Liver (tissue), 9 donors: ENCODE data around the gene ISG15. TPM values are rescaled to one million over a fixed set of nuclear protein-coding genes. Genes with fewer than 3 reads are reported as not detected.
"Not testable (repeated sequence)": the region's sequence is repeated elsewhere in the genome, so short reads cannot be mapped to it uniquely, and the experiment has no call there.

ENCODE experiments used
- DNase-seq: peaks from one replicate; pipeline ENCODE4 v3.0.0-alpha.2; 2017; ENCODE audit warnings: low spot score
- H3K27ac ChIP-seq, 2 donors: one replicate each; pipeline ENCODE4 v1.7.0; 2013; ENCODE audit warnings: inconsistent platforms in 2 of 2, low read length in 2 of 2, control low read depth in 1 of 2, low read depth in 1 of 2, mild to moderate bottlenecking in 1 of 2
- H3K27me3 ChIP-seq, 4 donors: one replicate each; pipeline versions ENCODE4 v1.6.1 to v1.7.0; 2013; ENCODE audit warnings: low read length in 3 of 4, inconsistent platforms in 1 of 4, mild to moderate bottlenecking in 1 of 4, moderate library complexity in 1 of 4; ENCODE audit not compliant: control insufficient read depth in 4 of 4, insufficient read depth in 4 of 4
- H3K36me3 ChIP-seq, 4 donors: one replicate each; pipeline versions ENCODE4 v1.6.1 to v1.7.0; 2013; ENCODE audit warnings: low read length in 3 of 4, mild to moderate bottlenecking in 3 of 4, low read depth in 1 of 4, moderate library complexity in 1 of 4; ENCODE audit not compliant: control insufficient read depth in 4 of 4, insufficient read depth in 3 of 4
- H3K4me1 ChIP-seq, 4 donors: one replicate each; pipeline versions ENCODE4 v1.6.1 to v1.7.0; 2013; ENCODE audit warnings: low read length in 3 of 4, mild to moderate bottlenecking in 3 of 4, moderate library complexity in 1 of 4; ENCODE audit not compliant: control insufficient read depth in 4 of 4, insufficient read depth in 4 of 4
- H3K4me3 ChIP-seq, 3 donors: one replicate each; pipeline versions ENCODE4 v1.6.1 to v1.7.0; 2013; ENCODE audit warnings: low read length in 3 of 3, control low read depth in 1 of 3, low read depth in 1 of 3, mild to moderate bottlenecking in 1 of 3
- H3K9ac ChIP-seq, 2 donors: one replicate each; pipeline ENCODE4 v1.7.0; 2013; ENCODE audit warnings: low read length in 2 of 2, mild to moderate bottlenecking in 2 of 2, moderate library complexity in 2 of 2, control low read depth in 1 of 2, low read depth in 1 of 2
- H3K9me3 ChIP-seq, 4 donors: one replicate each; pipeline versions ENCODE4 v1.6.1 to v1.7.0; 2013; ENCODE audit warnings: low read length in 3 of 4; ENCODE audit not compliant: control insufficient read depth in 4 of 4
- FOXA1 ChIP-seq: IDR thresholded peaks from 2 replicates; pipeline ENCODE4 v1.6.1; 2016; ENCODE audit warnings: antibody characterized with exemption
- HNF4A ChIP-seq, 2 donors: conservative IDR thresholded peaks; 2 replicates each; pipeline ENCODE4 v1.6.1; 2016; ENCODE audit warnings: antibody characterized with exemption in 2 of 2, mild to moderate bottlenecking in 2 of 2
- HNF4G ChIP-seq: IDR thresholded peaks from 2 replicates; pipeline ENCODE4 v1.6.1; 2016; ENCODE audit warnings: antibody characterized with exemption
- MAX ChIP-seq: IDR thresholded peaks from 2 replicates; pipeline ENCODE4 v1.6.1; 2016; ENCODE audit warnings: antibody characterized with exemption
- NR2F2 ChIP-seq: IDR thresholded peaks from 2 replicates; pipeline ENCODE4 v1.6.1; 2016; ENCODE audit warnings: antibody characterized with exemption
- RAD21 ChIP-seq, 2 donors: IDR thresholded peaks; 2 replicates each; pipeline ENCODE4 v1.6.1; 2016; ENCODE audit warnings: antibody characterized with exemption in 2 of 2, mild to moderate bottlenecking in 2 of 2
- REST ChIP-seq: IDR thresholded peaks from 2 replicates; pipeline ENCODE4 v1.6.1; 2016; ENCODE audit warnings: antibody characterized with exemption, mild to moderate bottlenecking
- SP1 ChIP-seq: IDR thresholded peaks from 2 replicates; pipeline ENCODE4 v1.6.1; 2018; ENCODE audit warnings: antibody characterized with exemption, mild to moderate bottlenecking
- TAF1 ChIP-seq: conservative IDR thresholded peaks from 2 replicates; pipeline ENCODE4 v1.6.1; 2016; ENCODE audit warnings: antibody characterized with exemption, mild to moderate bottlenecking
- ZBTB33 ChIP-seq: IDR thresholded peaks from 2 replicates; pipeline ENCODE4 v1.6.1; 2016; ENCODE audit warnings: antibody characterized with exemption
- WGBS: extraction: QIAGEN DNeasy Blood & Tissue Kit; methylation state at CpG from one replicate; pipeline ENCODE4 v1.1.7; 2013; 5-methylcytosine and 5-hydroxymethylcytosine counted together
- polyA plus RNA-seq, 2 donors: library from polyadenylated mRNA; stranded (reverse) in 1 of 2; unstranded in 1 of 2; fragments of 200-250 nt in 1 of 2; fragments of >200 nt in 1 of 2; fragmentation: Nextera tagmentation in 1 of 2; extraction: Ambion mirVana in 1 of 2; gene quantifications; one replicate each; pipeline versions ENCODE4 v1.2.1 to v1.2.3, GENCODE V29; 2013 to 2015
- total RNA-seq, 2 donors: library from RNA; depleted of rRNA; stranded (reverse); fragments of >200 nt; gene quantifications; one replicate each; pipeline ENCODE4 v1.2.3, GENCODE V29; 2014
- donor health status: healthy.
- donor health status: healthy.
- donor health status: healthy.
- donor health status: healthy.
- donor health status: healthy.

Gene ISG15
- total and polyA plus RNA-seq, 4 donors: 9.3 to 89.4 (median 56.5) TPM

- TF ChIP-seq ZBTB33: no peak
- no peak for TF ChIP-seq REST
These were observed 20.9 kb upstream of the ISG15 start (continued) for GRCh38 chr1:992362-992761.

GRCh38 chr1:993379-993995 lies 19.8 kb upstream of the ISG15 start:
- Histone ChIP-seq H3K4me3 (no peak overlapping the region), H3K9ac (no peak overlapping the region), H3K27ac (no peak overlapping the region), H3K9me3 (peaks cover 0 to 6% (median 4%) of the 10 kb centered on the region in 4 donors), H3K27me3 (peaks cover 0 to 2% (median 1%) of the 10 kb centered on the region in 4 donors), H3K4me1 (peaks cover 0 to 11% (median 0%) of the 10 kb centered on the region in 4 donors), H3K36me3 (peaks cover 0 to 1% (median 0%) of the 10 kb centered on the region in 4 donors)
- no peak for DNase-seq
- 82% methylated on average over 15 of the region's 15 CpGs for WGBS
- TF ChIP-seq NR2F2 (no peak), REST (no peak), FOXA1 (no peak), SP1 (no peak), HNF4A (conservative IDR thresholded peaks at IDR 0.05) (no peak), MAX (no peak), RAD21 (IDR thresholded peaks at IDR 0.05) (no peak), HNF4G (no peak), TAF1 (no peak)

GRCh38 chr1:994546-994945 lies 18.8 kb upstream of the ISG15 start:
- H3K9ac ChIP-seq, H3K9me3 ChIP-seq, H3K27ac ChIP-seq, H3K27me3 ChIP-seq, DNase-seq, H3K4me3 ChIP-seq, H3K36me3 ChIP-seq: not testable (repeated sequence)
- peaks cover 0 to 22% (median 8%) of the 10 kb centered on the region in 4 donors for H3K4me1 ChIP-seq
- WGBS: 90% methylated on average over 6 of the region's 6 CpGs
